Esophagus muscularis mucosa (tissue), 3 donors: Measurements from ENCODE around the gene CTNNA2.

Source experiments
- POLR2A ChIP-seq: fragments of 450-650 bp; IDR thresholded peaks from one replicate; pipeline ENCODE4 v1.6.1; 2017; ENCODE audit warnings: antibody characterized with exemption, moderate library complexity, mild to moderate bottlenecking, low read depth
- POLR2AphosphoS5 ChIP-seq, 2 donors: sonication (generic); formaldehyde crosslinking; IDR thresholded peaks; one replicate each; pipeline ENCODE4 v1.6.1; 2017; ENCODE audit warnings: antibody characterized with exemption in 2 of 2
- TF ChIP-seq, protein P1 (sequence below), 3 experiments: fragments of 200-600 bp in 2 of 3; fragments of 450-650 bp in 1 of 3; sonication (generic) in 2 of 3; IDR thresholded peaks; one replicate each; pipeline ENCODE4 v1.5.1; 2017 to 2019; ENCODE audit warnings: antibody characterized with exemption in 3 of 3, mild to moderate bottlenecking in 2 of 3, moderate library complexity in 1 of 3

DNA sequence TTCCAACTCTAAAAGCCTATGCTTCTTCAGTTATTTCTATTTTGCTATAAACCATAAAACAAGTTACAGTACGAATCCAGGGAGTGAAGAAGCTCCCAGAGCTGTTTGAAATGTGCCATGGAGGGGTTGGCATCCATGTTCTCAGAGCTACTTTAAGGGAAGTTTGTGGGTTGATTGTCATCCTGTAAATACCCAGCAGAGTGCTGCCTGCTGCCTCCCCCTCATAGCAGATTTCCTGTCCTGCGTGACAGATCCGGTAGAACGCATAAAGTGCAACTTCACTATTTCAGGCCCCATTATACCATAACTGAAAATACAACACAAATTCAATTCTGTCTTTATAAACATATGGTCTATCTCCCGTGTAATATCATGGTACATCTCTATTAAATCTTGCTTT is 114.4 kb downstream of the CTNNA2 start:
- TF ChIP-seq, protein P1, sequence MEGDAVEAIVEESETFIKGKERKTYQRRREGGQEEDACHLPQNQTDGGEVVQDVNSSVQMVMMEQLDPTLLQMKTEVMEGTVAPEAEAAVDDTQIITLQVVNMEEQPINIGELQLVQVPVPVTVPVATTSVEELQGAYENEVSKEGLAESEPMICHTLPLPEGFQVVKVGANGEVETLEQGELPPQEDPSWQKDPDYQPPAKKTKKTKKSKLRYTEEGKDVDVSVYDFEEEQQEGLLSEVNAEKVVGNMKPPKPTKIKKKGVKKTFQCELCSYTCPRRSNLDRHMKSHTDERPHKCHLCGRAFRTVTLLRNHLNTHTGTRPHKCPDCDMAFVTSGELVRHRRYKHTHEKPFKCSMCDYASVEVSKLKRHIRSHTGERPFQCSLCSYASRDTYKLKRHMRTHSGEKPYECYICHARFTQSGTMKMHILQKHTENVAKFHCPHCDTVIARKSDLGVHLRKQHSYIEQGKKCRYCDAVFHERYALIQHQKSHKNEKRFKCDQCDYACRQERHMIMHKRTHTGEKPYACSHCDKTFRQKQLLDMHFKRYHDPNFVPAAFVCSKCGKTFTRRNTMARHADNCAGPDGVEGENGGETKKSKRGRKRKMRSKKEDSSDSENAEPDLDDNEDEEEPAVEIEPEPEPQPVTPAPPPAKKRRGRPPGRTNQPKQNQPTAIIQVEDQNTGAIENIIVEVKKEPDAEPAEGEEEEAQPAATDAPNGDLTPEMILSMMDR (IDR thresholded peaks at IDR 0.05): no peak
- TF ChIP-seq POLR2AphosphoS5 (IDR thresholded peaks at IDR 0.05) (no peak), POLR2A (no peak)
